ENCODE data around the gene MOB3A.

Gene MOB3A

GRCh38 chr19:2064788-2065524 lies 31.2 kb downstream of the MOB3A start:
- H3K27ac ChIP-seq = peak overlapping the region; percentile 87 to 92
- DNase-seq (ENCODE audit: low spot score) = peak; percentile 87
- H3K4me3 ChIP-seq = peak overlapping the region; percentile 49
- TF ChIP-seq CTCF (IDR thresholded peaks at IDR 0.05) = no peak

GRCh38 chr19:2064395-2064787 lies 31.7 kb downstream of the MOB3A start:
- peak overlapping the region; percentile 49 for H3K4me3 ChIP-seq
- H3K27ac ChIP-seq = peak overlapping the region; percentile 87 to 92
- no peak for DNase-seq (ENCODE audit: low spot score)
- TF ChIP-seq CTCF (IDR thresholded peaks at IDR 0.05) = no peak

GRCh38 chr19:2063824-2064223 lies 32.3 kb downstream of the MOB3A start:
- no peak for TF ChIP-seq CTCF (IDR thresholded peaks at IDR 0.05)
- DNase-seq (ENCODE audit: low spot score) = no peak
- Histone ChIP-seq H3K27ac (peak overlapping the region; percentile 87 to 92), H3K4me3 (no peak overlapping the region)

- no peak overlapping the region for H3K27ac ChIP-seq
- DNase-seq (ENCODE audit: low spot score) = no peak
- TF ChIP-seq CTCF (IDR thresholded peaks at IDR 0.05) = no peak
- no peak overlapping the region for H3K4me3 ChIP-seq
Measured at GRCh38 chr19:2062770-2063169, 33.4 kb downstream of the MOB3A start.

GRCh38 chr19:2062389-2062729 lies 33.8 kb downstream of the MOB3A start:
- no peak for TF ChIP-seq CTCF (IDR thresholded peaks at IDR 0.05)
- H3K27ac ChIP-seq = peak overlapping the region; percentile 95 to 99
- peak overlapping the region; percentile 74 for H3K4me3 ChIP-seq

GRCh38 chr19:2061495-2062388 lies 34.4 kb downstream of the MOB3A start:
- DNase-seq (ENCODE audit: low spot score) = peak; percentile 99
- TF ChIP-seq CTCF (IDR thresholded peaks at IDR 0.05) = no peak

More at GRCh38 chr19:2062389-2062729, 33.8 kb downstream of the MOB3A start:
- peak; percentile 64 for DNase-seq (ENCODE audit: low spot score)

More at GRCh38 chr19:2061495-2062388, 34.4 kb downstream of the MOB3A start:
- Histone ChIP-seq H3K27ac (peak overlapping the region; percentile 95 to 99), H3K4me3 (peak overlapping the region; percentile 74)
